VCaP (cell line): ENCODE measurements around the gene ELK3.
A peak's percentile ranks its signal among the peaks of the same experiment; 100 is the strongest.

Source experiments
- H3K27ac ChIP-seq: fragments of 450-650 bp; 2 replicates; pipeline ENCODE4 v1.5.1; 2017
- TF ChIP-seq, protein P1 (sequence below): fragments of 450-650 bp; conservative IDR thresholded peaks from 2 replicates; pipeline ENCODE4 v1.5.1; 2017; ENCODE audit warnings: mild to moderate bottlenecking, moderate library complexity

The ELK3 gene

DNA sequence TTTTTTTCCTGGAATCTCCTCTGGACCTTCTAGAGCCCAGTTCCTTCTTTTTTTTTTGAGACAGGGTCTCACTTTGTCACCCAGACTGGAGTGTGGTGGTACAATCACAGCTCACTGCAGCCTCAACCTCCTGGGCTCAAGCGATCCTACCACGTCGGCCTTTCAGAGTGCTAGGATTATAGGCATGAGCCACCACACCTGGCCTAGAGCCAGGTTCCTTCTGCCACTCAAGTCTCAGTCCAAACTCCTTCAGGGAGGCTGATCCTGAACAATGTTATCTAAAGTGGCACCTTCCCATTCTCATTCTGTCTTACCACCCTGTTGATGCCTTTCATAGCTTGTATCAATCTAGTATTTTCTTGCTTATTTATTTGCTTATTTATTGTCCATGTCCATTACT is 22.3 kb upstream of the ELK3 start:
- TF ChIP-seq, protein P1, sequence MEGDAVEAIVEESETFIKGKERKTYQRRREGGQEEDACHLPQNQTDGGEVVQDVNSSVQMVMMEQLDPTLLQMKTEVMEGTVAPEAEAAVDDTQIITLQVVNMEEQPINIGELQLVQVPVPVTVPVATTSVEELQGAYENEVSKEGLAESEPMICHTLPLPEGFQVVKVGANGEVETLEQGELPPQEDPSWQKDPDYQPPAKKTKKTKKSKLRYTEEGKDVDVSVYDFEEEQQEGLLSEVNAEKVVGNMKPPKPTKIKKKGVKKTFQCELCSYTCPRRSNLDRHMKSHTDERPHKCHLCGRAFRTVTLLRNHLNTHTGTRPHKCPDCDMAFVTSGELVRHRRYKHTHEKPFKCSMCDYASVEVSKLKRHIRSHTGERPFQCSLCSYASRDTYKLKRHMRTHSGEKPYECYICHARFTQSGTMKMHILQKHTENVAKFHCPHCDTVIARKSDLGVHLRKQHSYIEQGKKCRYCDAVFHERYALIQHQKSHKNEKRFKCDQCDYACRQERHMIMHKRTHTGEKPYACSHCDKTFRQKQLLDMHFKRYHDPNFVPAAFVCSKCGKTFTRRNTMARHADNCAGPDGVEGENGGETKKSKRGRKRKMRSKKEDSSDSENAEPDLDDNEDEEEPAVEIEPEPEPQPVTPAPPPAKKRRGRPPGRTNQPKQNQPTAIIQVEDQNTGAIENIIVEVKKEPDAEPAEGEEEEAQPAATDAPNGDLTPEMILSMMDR = no peak
- no peak overlapping the region for H3K27ac ChIP-seq

GRCh38 chr12:96172981-96173380 is 21.2 kb upstream of the ELK3 start:
- no peak overlapping the region for H3K27ac ChIP-seq
- TF ChIP-seq, protein P1 = no peak

DNA sequence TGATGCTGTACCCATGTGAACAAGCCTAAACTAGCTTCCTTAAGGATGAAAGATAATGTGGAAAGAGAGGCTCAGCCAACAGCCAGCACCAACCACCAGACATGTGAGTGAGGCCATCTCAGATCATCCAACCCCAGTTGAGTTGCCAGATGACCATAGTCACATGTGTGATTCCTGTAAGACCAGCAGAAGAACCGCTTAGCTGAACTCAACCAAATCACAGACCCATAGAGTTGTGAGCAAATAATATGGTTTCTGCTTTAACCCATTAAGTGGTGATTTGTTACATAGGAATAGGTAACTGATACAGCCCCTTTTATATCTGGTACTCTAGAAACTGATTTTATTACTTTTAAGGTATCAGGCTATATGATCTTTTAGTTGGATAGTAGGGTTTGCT is 17.6 kb upstream of the ELK3 start:
- TF ChIP-seq, protein P1 = no peak
- no peak overlapping the region for H3K27ac ChIP-seq

DNA sequence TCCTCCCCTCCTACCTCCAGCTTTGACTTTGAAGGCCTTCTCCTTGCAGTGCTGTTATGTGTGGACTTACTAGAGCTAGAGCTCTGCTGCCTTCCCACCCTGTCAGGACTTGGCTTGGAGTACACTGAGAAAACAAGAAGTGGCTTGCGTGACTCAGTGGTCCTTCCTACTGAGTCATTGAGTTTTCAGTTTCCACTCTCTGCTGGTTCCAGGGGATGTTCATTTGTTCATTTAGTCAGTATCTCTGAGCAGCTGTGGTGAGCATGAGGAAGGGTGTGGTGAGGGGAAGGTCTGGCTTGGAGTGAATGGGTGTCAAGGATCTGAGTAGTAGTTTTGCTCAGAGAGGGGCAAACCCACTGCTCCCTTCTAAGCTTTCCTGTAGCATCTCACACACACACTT is 17.2 kb upstream of the ELK3 start:
- TF ChIP-seq, protein P1 = no peak
- no peak overlapping the region for H3K27ac ChIP-seq

DNA sequence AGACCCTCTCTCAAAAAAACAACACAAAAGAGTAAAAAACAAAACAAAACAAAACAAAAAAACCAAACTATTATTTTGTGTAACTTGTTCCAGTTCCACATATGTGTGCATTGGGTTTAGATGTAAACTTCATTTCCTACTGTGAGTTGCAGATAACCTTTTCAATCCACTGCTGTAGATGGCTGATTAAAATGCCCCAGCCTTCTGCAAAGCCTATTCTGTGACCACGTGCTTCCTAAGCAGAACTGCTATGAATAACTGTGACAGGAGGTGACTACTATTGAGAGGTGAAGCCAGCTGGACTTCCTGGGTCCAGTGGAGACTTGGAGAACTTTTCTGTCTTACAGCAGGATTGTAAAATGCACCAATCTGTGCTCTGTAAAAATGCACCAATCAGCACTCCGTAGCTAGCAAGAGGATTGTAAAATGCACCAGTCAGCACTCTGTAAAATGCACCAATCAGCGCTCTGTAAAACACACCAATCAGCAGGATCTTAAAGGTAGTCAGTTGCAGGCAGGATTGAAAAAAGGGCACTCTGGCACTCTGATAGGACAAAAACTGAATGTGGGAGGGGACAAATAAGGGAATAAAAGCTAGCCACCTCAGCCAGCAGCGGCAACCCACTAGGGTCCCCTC is 10.3 kb upstream of the ELK3 start:
- TF ChIP-seq, protein P1 = no peak
- no peak overlapping the region for H3K27ac ChIP-seq

DNA sequence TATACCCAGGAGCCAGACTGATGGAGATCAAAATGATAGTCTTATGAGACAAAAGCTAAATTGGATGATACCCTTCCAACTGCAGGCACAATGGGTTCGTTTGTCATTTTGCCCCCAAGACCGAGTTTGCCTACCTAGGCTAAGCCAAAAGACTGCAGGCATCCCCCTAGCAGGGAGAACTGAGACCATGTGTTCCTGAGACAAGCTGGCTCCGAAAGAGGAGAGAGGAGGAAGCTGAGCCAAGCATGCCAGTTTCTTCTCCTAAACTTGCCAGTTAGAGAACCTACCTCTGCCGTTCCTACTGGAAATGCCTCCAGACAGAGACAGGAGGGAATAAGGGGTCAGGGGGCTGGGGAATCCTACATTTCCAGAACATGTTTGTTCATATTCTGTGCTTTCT is 8.3 kb upstream of the ELK3 start:
- TF ChIP-seq, protein P1 = no peak
- peak overlapping the region; percentile 85 for H3K27ac ChIP-seq

- TF ChIP-seq, protein P1 = no peak
- H3K27ac ChIP-seq = peak overlapping the region; percentile 85
These were observed 7.4 kb upstream of the ELK3 start for GRCh38 chr12:96186607-96187301.
